NB4 (cell line): ENCODE measurements around the gene PLAGL1.

ENCODE experiments used
- DNase-seq: peaks from one replicate; pipeline ENCODE4 v3.0.0; 2010; ENCODE audit warnings: low read depth
- H3K4me3 ChIP-seq: one replicate; pipeline ENCODE4 v1.5.1; 2011; ENCODE audit warnings: mild to moderate bottlenecking, low read depth, low read length, moderate library complexity
- MYC ChIP-seq: IDR thresholded peaks from 2 replicates; pipeline ENCODE4 v1.6.1; 2011; ENCODE audit warnings: low read depth, low read length
- POLR2A ChIP-seq: IDR thresholded peaks from 2 replicates; pipeline ENCODE4 v1.6.1; 2011; ENCODE audit warnings: mild to moderate bottlenecking; ENCODE audit not compliant: insufficient read length; ENCODE audit errors: extremely low read depth
- TF ChIP-seq, protein P1 (sequence below): IDR thresholded peaks from 2 replicates; pipeline ENCODE4 v1.6.1; 2011; ENCODE audit warnings: low read depth, low read length
- TF ChIP-seq, protein P2 (sequence below): IDR thresholded peaks from one replicate; pipeline ENCODE4 v1.5.1; 2012; ENCODE audit warnings: low read depth, low read length

The PLAGL1 gene

DNA sequence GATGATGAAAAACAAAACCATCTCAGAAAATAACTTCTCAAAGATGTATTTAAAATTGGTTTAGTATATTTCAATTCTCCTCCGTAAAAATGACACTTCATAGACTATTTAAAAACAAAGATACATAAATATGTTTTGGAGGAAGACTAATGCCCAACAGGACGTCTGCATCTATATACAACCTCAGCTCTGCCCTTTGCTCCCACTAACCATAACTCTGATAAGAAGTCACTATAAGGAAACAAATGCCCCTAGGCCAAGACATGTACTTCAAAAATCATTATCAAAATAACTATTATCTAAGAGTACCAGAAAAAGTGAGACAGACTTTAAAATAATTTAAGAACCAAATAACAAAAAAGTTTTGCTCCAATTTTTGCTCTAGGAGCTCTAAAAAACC is 23.4 kb downstream of the PLAGL1 start:
- no peak overlapping the region for H3K4me3 ChIP-seq
- TF ChIP-seq POLR2A (no peak), MYC (no peak)
- TF ChIP-seq, protein P1, sequence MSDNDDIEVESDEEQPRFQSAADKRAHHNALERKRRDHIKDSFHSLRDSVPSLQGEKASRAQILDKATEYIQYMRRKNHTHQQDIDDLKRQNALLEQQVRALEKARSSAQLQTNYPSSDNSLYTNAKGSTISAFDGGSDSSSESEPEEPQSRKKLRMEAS, result no peak
- TF ChIP-seq, protein P2, sequence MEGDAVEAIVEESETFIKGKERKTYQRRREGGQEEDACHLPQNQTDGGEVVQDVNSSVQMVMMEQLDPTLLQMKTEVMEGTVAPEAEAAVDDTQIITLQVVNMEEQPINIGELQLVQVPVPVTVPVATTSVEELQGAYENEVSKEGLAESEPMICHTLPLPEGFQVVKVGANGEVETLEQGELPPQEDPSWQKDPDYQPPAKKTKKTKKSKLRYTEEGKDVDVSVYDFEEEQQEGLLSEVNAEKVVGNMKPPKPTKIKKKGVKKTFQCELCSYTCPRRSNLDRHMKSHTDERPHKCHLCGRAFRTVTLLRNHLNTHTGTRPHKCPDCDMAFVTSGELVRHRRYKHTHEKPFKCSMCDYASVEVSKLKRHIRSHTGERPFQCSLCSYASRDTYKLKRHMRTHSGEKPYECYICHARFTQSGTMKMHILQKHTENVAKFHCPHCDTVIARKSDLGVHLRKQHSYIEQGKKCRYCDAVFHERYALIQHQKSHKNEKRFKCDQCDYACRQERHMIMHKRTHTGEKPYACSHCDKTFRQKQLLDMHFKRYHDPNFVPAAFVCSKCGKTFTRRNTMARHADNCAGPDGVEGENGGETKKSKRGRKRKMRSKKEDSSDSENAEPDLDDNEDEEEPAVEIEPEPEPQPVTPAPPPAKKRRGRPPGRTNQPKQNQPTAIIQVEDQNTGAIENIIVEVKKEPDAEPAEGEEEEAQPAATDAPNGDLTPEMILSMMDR, result no peak
- no peak for DNase-seq

DNA sequence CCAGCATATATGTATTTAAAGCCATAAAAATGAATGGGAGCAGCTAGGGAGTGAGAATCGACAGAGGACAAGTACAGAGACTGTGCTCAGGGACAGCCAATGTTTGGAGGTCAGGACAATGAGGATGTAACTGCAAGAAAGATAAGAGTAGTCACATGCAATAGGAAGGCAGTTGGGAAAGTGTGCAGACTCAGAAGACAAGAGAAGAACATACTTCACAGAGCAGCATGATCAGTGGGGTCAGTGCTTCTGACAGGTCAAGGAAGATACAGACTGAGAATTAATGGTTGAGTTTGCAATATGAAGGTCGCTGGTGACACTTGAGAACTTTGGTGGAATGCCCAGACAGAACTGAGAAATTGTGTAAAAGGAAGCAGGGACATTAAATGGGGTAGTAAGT is 25.1 kb downstream of the PLAGL1 start:
- no peak overlapping the region for H3K4me3 ChIP-seq
- TF ChIP-seq POLR2A, result no peak
- no peak for TF ChIP-seq MYC
- TF ChIP-seq, protein P2, result no peak
- TF ChIP-seq, protein P1, result no peak
- no peak for DNase-seq

DNA sequence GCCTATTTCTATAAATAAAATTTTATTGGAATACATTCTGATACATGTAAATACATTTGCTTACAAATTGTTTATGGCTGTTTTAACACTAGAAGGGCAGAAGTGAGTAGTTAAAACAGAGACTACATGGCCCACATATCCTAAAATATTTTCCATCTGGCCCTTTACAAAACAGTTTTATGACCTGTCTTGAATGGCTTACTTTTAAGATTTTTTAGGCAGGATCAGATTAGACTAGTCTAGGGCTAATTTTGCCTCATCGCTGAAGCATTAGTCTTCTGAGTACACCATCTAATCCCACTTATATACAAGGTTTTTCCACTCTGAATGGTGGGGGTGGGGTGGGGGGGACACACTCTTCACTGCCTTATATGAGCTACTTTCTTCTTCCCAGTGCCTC is 27.1 kb downstream of the PLAGL1 start:
- DNase-seq, result no peak
- TF ChIP-seq, protein P1, result no peak
- TF ChIP-seq, protein P2, result no peak
- no peak for TF ChIP-seq POLR2A
- no peak for TF ChIP-seq MYC
- no peak overlapping the region for H3K4me3 ChIP-seq

DNA sequence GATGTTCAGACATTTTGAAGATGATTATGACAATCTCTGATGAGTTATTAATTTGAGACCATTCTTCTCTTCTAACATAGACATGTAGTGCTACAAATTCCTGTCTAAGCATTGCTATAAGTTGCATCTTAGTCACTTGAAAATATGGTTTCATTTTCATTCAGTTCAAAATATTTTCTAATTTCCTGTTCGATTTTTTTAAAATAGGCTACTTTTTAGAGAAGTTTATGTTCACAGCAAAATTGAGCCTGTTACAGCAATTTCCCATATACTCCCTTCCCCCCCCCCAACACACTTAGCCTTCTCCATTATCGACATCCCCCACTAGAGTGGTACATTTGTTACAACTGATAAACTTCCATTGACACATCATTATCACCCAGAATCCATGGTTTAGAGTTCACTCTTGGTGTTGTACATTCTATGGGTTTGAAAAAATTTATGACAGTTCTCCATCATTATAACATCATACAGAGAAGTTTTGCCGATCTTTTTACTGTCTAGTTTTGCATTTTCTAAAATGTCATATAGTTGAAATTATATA is 31.2 kb downstream of the PLAGL1 start:
- TF ChIP-seq, protein P2, result no peak
- no peak for TF ChIP-seq MYC
- TF ChIP-seq POLR2A, result no peak
- TF ChIP-seq, protein P1, result no peak
- no peak overlapping the region for H3K4me3 ChIP-seq
- no peak for DNase-seq

DNA sequence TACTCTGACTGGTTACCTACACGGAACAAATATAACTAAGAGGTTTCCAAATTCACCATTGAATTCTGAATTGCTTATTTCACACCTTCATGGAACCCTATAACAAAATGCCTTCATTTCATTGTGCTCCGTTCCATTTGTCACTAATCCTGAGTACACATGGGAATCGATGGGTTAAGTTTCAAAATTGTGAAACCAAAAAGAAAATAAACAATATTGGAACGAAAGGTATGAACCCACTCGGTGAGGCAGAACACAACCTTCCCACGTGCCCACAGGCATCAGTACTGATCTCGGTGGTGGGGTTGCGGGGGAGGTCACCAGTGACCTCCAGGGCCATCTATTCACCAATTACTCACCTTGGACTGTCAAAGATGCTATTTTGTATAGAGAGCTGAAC is 34.0 kb downstream of the PLAGL1 start:
- DNase-seq, result no peak
- H3K4me3 ChIP-seq, result no peak overlapping the region
- TF ChIP-seq, protein P1, result no peak
- TF ChIP-seq, protein P2, result no peak
- TF ChIP-seq POLR2A (no peak), MYC (no peak)
